GM12801 (cell line): Measurements from ENCODE around the gene OTUD1.

Experiments
- TF ChIP-seq, protein P1 (sequence below): IDR thresholded peaks from one replicate; pipeline ENCODE4 v1.5.1; 2011; ENCODE audit warnings: control low read depth; ENCODE audit not compliant: insufficient read length; ENCODE audit errors: extremely low read depth

The OTUD1 gene

DNA sequence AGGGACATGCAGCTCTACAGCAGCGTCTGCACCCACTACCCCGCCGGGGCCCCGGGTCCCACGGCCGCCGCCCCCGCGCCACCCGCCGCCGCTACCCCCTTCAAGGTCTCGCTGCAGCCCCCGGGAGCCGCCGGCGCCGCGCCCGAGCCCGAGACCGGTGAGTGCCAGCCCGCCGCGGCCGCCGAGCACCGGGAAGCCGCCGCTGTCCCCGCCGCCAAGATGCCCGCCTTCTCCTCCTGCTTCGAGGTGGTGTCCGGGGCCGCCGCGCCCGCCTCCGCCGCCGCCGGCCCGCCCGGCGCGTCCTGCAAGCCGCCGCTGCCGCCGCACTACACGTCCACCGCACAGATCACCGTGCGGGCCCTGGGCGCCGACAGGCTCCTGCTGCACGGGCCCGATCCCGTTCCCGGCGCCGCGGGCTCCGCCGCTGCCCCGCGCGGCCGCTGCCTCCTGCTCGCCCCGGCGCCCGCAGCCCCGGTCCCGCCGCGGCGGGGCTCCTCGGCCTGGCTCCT lies 631 bp downstream of the OTUD1 start:
- TF ChIP-seq, protein P1, sequence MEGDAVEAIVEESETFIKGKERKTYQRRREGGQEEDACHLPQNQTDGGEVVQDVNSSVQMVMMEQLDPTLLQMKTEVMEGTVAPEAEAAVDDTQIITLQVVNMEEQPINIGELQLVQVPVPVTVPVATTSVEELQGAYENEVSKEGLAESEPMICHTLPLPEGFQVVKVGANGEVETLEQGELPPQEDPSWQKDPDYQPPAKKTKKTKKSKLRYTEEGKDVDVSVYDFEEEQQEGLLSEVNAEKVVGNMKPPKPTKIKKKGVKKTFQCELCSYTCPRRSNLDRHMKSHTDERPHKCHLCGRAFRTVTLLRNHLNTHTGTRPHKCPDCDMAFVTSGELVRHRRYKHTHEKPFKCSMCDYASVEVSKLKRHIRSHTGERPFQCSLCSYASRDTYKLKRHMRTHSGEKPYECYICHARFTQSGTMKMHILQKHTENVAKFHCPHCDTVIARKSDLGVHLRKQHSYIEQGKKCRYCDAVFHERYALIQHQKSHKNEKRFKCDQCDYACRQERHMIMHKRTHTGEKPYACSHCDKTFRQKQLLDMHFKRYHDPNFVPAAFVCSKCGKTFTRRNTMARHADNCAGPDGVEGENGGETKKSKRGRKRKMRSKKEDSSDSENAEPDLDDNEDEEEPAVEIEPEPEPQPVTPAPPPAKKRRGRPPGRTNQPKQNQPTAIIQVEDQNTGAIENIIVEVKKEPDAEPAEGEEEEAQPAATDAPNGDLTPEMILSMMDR, result no peak

DNA sequence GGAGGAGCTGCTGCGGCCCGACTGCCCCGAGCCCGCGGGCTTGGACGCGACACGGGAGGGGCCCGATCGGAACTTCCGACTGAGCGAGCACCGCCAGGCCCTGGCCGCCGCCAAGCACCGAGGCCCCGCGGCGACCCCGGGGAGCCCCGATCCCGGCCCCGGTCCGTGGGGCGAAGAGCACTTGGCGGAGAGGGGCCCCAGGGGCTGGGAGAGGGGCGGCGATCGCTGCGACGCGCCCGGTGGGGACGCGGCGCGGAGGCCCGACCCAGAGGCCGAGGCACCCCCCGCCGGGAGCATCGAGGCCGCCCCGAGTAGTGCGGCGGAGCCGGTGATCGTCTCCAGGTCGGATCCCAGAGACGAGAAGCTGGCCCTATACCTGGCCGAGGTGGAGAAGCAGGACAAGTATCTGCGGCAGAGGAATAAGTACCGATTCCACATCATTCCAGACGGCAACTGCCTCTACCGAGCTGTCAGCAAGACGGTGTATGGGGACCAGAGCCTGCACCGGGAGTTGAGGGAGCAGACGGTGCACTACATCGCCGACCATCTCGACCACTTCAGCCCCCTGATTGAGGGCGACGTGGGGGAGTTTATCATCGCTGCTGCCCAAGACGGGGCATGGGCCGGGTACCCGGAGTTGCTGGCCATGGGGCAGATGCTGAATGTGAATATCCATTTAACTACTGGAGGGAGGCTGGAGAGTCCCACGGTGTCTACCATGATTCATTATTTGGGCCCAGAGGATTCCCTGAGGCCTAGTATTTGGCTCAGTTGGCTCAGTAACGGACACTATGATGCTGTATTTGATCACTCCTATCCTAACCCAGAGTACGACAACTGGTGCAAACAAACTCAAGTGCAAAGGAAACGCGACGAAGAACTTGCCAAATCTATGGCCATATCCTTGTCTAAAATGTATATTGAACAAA lies 1.4 kb downstream of the OTUD1 start:
- TF ChIP-seq, protein P1, result no peak

DNA sequence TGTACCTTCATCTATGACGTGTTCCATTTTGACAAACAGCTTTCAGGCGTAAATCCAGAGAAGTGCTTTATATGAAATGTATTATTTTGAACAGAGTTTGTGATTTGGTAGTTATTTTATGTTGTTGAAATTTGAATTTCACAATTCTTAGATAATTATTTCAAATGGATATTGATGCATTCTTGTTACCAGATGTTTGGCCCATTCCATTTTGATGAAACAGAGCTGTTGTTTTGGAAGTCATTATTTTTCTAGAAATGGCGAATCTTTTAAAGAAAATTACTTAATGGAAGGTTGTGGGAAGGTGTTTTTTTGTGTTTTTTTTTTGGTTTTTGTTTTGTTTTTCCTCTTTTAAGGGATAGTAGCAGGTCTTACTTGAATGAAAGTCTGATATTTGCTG lies 2.4 kb downstream of the OTUD1 start:
- TF ChIP-seq, protein P1, result no peak

DNA sequence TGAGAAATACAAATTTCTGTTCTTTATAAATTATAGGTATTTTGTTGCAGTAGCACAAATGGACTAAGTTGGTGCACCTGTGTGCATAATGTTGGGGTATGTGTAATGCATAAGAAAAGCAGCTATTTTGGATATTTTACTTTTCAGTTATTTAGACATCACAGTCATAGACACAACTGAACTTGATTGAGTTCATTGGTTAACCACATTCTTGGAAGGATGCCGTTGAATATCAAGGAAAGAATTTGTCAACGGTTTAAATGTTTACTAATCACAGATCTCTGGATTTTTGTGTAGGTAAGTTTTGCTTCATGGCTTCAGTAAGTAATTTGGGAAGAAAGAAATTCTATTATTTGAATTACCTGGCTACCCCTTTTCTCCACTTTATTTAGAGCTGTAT lies 4.1 kb downstream of the OTUD1 start:
- TF ChIP-seq, protein P1, result no peak

DNA sequence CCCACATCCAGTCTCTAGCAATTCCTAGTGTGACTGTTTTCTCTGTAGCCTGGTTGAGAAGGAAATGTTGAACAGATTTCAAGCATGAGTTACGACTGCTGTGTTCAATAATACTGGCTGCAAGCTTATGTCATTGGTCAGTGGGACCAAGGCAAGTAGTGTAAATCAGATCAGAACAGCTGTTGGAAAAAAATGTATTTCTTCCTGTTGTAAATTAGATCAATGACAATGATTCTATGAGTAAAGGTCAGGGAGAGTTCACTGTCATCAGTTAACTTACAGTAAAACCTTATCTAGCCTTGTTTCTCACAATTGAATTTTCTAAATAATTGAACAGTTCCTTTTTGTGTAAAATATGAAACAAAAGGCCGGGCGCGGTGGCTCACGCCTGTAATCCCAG lies 6.7 kb downstream of the OTUD1 start:
- TF ChIP-seq, protein P1, result no peak

DNA sequence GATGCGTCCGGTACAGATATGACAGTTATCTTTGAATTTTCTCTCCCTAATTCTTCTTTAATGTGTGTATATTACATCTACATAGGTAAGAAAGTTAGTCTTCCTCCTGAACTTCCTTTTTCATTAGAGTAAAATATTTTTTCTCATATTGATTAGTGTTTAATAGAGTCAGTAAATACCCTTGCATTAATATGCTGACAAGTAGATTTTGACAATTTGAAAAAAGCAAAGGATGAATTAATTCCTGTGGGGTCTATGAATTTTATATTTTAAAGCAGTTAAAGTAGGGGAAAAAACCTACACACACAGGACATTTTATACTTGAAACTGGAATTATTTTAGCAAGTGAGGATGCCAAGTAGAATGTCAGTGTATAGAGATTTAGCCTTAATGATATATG lies 9.4 kb downstream of the OTUD1 start:
- TF ChIP-seq, protein P1, result no peak

DNA sequence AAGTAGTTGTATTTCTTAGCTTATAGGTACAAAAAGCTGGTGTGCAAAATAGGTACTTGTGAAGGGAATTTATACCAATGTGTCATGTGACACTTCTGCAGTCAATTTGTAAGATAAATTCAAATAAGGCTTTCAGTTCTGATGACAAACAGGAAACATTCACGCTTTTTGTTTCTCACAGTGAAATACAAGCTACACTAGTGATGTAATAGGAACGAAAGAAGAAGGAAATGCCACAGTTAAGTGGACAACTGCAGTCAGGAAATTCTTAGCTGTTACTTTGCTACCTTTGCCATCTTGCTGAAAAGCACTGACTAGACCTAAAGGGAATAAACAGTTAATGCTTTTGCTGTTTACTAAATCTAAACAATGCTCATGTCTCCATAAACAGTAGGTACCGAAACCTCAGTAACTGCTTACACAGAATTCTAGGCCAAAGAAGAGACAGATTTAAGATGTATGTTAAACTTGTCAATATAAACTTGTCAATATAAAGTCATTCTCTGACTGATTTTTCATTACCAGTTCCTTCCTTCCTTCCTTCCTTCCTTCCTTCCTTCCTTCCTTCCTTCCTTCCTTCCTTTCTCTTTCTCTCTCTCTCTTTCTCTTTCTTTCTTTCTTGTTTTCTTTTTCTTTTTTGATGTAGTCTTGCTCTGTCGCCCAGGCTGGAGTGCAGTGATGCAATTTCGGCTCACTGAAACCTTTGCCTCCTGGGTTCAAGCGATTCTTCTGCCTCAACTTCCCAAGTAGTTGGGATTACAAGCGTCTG lies 10.1 kb downstream of the OTUD1 start:
- TF ChIP-seq, protein P1, result no peak
